Thyroid gland (tissue), 4 donors: ENCODE measurements around the gene AANAT. TPM values are rescaled to one million over a fixed set of nuclear protein-coding genes. Genes with fewer than 3 reads are reported as not detected.
"Not testable (repeated sequence)": the region's sequence is repeated elsewhere in the genome, so short reads cannot be mapped to it uniquely, and the experiment has no call there.

Experiments used
- DNase-seq, 2 donors: peaks; one replicate each; pipeline ENCODE4 v3.0.0-alpha.2; 2019
- H3K27ac ChIP-seq, 3 donors: fragments of 200-600 bp; sonication (generic); 1 replicate in 2 of 3; 2 replicates in 1 of 3; pipeline ENCODE4 v1.5.1; 2016 to 2019; ENCODE audit warnings: mild to moderate bottlenecking in 1 of 3, moderate library complexity in 1 of 3
- H3K27me3 ChIP-seq: fragments of 200-600 bp; sonication (generic); one replicate; pipeline ENCODE4 v1.5.1; 2019
- H3K36me3 ChIP-seq, 2 donors: fragments of 200-600 bp; sonication (generic); one replicate each; pipeline ENCODE4 v1.5.1; 2016 to 2019
- H3K4me1 ChIP-seq, 2 donors: fragments of 200-600 bp; sonication (generic); one replicate each; pipeline ENCODE4 v1.5.1; 2017 to 2019
- H3K4me3 ChIP-seq, 3 donors: fragments of 200-600 bp; sonication (generic); replicated peaks in 1 of 3; 1 replicate in 2 of 3; 2 replicates in 1 of 3; pipeline ENCODE4 v1.5.1; 2016; ENCODE audit warnings: mild to moderate bottlenecking in 1 of 3
- H3K9me3 ChIP-seq: fragments of 200-600 bp; sonication (generic); one replicate; pipeline ENCODE4 v1.5.1; 2017
- CTCF ChIP-seq, 6 experiments: fragments of 200-600 bp in 3 of 6; fragments of 450-650 bp in 3 of 6; sonication (generic) in 3 of 6; IDR thresholded peaks; one replicate each; pipeline ENCODE4 v1.5.1; 2016 to 2019; ENCODE audit warnings: antibody characterized with exemption in 6 of 6, mild to moderate bottlenecking in 2 of 6, inconsistent platforms in 1 of 6, moderate library complexity in 1 of 6
- POLR2A ChIP-seq, 2 donors: fragments of 450-650 bp; IDR thresholded peaks; one replicate each; pipeline ENCODE4 v1.6.1; 2017; ENCODE audit warnings: antibody characterized with exemption in 2 of 2, mild to moderate bottlenecking in 2 of 2, moderate library complexity in 1 of 2
- WGBS, 2 donors: methylation state at CpG; one replicate each; pipeline ENCODE4 v1.1.5; 2017; 5-methylcytosine and 5-hydroxymethylcytosine counted together
- intact Hi-C: fragments of 100-400 bp; cut with DNase I; formaldehyde crosslinking; loops from one replicate; pipeline ENCODE4 v1.15.1; 2023
- total RNA-seq, 4 donors: library from RNA; depleted of rRNA; stranded (reverse); fragments of >200 nt; gene quantifications; one replicate each; pipeline ENCODE4 v1.2.3, GENCODE V29; 2016

Gene AANAT
- total RNA-seq, 4 donors from 2014 or later, result 0.81 TPM; not detected in 3

- no peak overlapping the region for H3K27ac ChIP-seq
- DNase-seq, result no peak
- WGBS, 2 donors, result 83 to 86% methylated on average over 13 of the region's 13 CpGs
- H3K27me3 ChIP-seq, result no peaks in the 10 kb centered on the region
- no peaks in the 10 kb centered on the region for H3K9me3 ChIP-seq
- H3K4me1 ChIP-seq, result peaks cover 0 to 8% of the 10 kb centered on the region in 2 donors
- H3K4me3 ChIP-seq, result no peak overlapping the region
- no peaks in the 10 kb centered on the region for H3K36me3 ChIP-seq
- TF ChIP-seq POLR2A (IDR thresholded peaks at IDR 0.05) (no peak), CTCF (IDR thresholded peaks at IDR 0.05) (no peak)
- intact Hi-C loops, result no loop called here
Observed at GRCh38 chr17:76511668-76512365, 44.4 kb downstream of the AANAT start.

GRCh38 chr17:76512366-76513305 is 45.2 kb downstream of the AANAT start:
- Histone ChIP-seq H3K4me1 (peaks cover 5 to 15% of the 10 kb centered on the region in 2 donors), H3K36me3 (no peaks in the 10 kb centered on the region), H3K27ac (no peak overlapping the region), H3K27me3 (no peaks in the 10 kb centered on the region), H3K4me3 (no peak overlapping the region), H3K9me3 (no peaks in the 10 kb centered on the region)
- TF ChIP-seq POLR2A (IDR thresholded peaks at IDR 0.05) (no peak), CTCF (IDR thresholded peaks at IDR 0.05) (no peak)
- intact Hi-C loops, result no loop called here
- no peak for DNase-seq
- 81 to 87% methylated on average over 16 to 22 of the region's 22 CpGs for WGBS, 2 donors

- no peak for TF ChIP-seq POLR2A (IDR thresholded peaks at IDR 0.05)
- TF ChIP-seq CTCF (IDR thresholded peaks at IDR 0.05), result no peak
- Histone ChIP-seq H3K9me3 (no peaks in the 10 kb centered on the region), H3K4me1 (peaks cover 10 to 19% of the 10 kb centered on the region in 2 donors), H3K4me3 (no peak overlapping the region), H3K36me3 (no peaks in the 10 kb centered on the region), H3K27ac (no peak overlapping the region), H3K27me3 (no peaks in the 10 kb centered on the region)
- intact Hi-C loops, result no loop called here
- WGBS, 2 donors, result 72 to 73% methylated on average over 6 of the region's 6 CpGs
- no peak for DNase-seq
Observed at GRCh38 chr17:76513306-76513692, 45.9 kb downstream of the AANAT start.

- DNase-seq, H3K27ac ChIP-seq, H3K27me3 ChIP-seq, H3K4me3 ChIP-seq, intact Hi-C loops, H3K9me3 ChIP-seq, H3K36me3 ChIP-seq: not testable (repeated sequence)
- WGBS, 2 donors, result 95 to 97% methylated on average over 6 of the region's 6 CpGs
- H3K4me1 ChIP-seq, result peaks cover 10 to 19% of the 10 kb centered on the region in 2 donors
Observed at GRCh38 chr17:76514355-76514754, 47.0 kb downstream of the AANAT start.

- DNase-seq, result peak; percentile 43 to 46
- H3K36me3 ChIP-seq, result no peaks in the 10 kb centered on the region
- no peak overlapping the region for H3K4me3 ChIP-seq
- intact Hi-C loops, result no loop called here
- peak overlapping the region; percentile 32 to 46 (median 36) for H3K27ac ChIP-seq
- TF ChIP-seq POLR2A (IDR thresholded peaks at IDR 0.05), result peak in 1 of 2 donors; percentile 11
- TF ChIP-seq CTCF (IDR thresholded peaks at IDR 0.05), result no peak
- peaks cover 10 to 19% of the 10 kb centered on the region in 2 donors for H3K4me1 ChIP-seq
- WGBS, 2 donors, result 72 to 76% methylated on average over 15 to 22 of the region's 22 CpGs
- H3K9me3 ChIP-seq, result no peaks in the 10 kb centered on the region
- H3K27me3 ChIP-seq, result no peaks in the 10 kb centered on the region
Observed at GRCh38 chr17:76515274-76515949, 48.0 kb downstream of the AANAT start.
